ENCODE results near the gene STKLD1.
A peak's percentile ranks its signal among the peaks of the same experiment; 100 is the strongest.
"Not testable (repeated sequence)": the region's sequence is repeated elsewhere in the genome, so short reads cannot be mapped to it uniquely, and the experiment has no call there.

STKLD1 gene

GRCh38 chr9:133362359-133363044 is 13.7 kb upstream of the STKLD1 start:
- no peak for DNase-seq

- DNase-seq: no peak
Observed at GRCh38 chr9:133366435-133366834, 9.7 kb upstream of the STKLD1 start.

- DNase-seq: no peak
Observed at GRCh38 chr9:133367221-133367620, 8.9 kb upstream of the STKLD1 start.

- no peak for DNase-seq
Observed at GRCh38 chr9:133367778-133368177, 8.4 kb upstream of the STKLD1 start.

- no peak for DNase-seq
Observed at GRCh38 chr9:133368249-133368881, 7.8 kb upstream of the STKLD1 start.

- DNase-seq: no peak
Observed at GRCh38 chr9:133369422-133369821, 6.7 kb upstream of the STKLD1 start.

- DNase-seq: no peak
Observed at GRCh38 chr9:133369933-133370332, 6.2 kb upstream of the STKLD1 start.

GRCh38 chr9:133370685-133371084 is 5.5 kb upstream of the STKLD1 start:
- DNase-seq: no peak

GRCh38 chr9:133371261-133371711 is 4.9 kb upstream of the STKLD1 start:
- peak in 1 of 2 donors; percentile 9 for DNase-seq

- DNase-seq: no peak
Observed at GRCh38 chr9:133372144-133372543, 4.0 kb upstream of the STKLD1 start.

GRCh38 chr9:133374612-133375115 is 1.5 kb upstream of the STKLD1 start:
- peak; percentile 8 to 47 for DNase-seq

- DNase-seq: peak; percentile 40 to 60
Observed at GRCh38 chr9:133375116-133375723, 946 bp upstream of the STKLD1 start.

- not testable (repeated sequence) for DNase-seq
Observed at GRCh38 chr9:133377280-133377679, 1.1 kb downstream of the STKLD1 start.

- no peak for DNase-seq
Observed at GRCh38 chr9:133377721-133378216, 1.6 kb downstream of the STKLD1 start.

GRCh38 chr9:133378408-133378962 is 2.3 kb downstream of the STKLD1 start:
- no peak for DNase-seq

GRCh38 chr9:133379153-133380086 is 3.3 kb downstream of the STKLD1 start:
- no peak for DNase-seq

GRCh38 chr9:133380734-133381133 is 4.6 kb downstream of the STKLD1 start:
- DNase-seq: no peak

GRCh38 chr9:133382507-133383141 is 6.5 kb downstream of the STKLD1 start:
- no peak for DNase-seq

GRCh38 chr9:133383438-133383837 is 7.3 kb downstream of the STKLD1 start:
- DNase-seq: no peak

- DNase-seq: no peak
Observed at GRCh38 chr9:133384736-133385321, 8.7 kb downstream of the STKLD1 start.

- no peak for DNase-seq
Observed at GRCh38 chr9:133385452-133385851, 9.3 kb downstream of the STKLD1 start.
